Measurements from ENCODE around the gene SULT1C4.

The SULT1C4 gene

GRCh38 chr2:108363908-108364225 is 13.9 kb upstream of the SULT1C4 start:
- Histone ChIP-seq H3K4me3 (replicated peaks; ENCODE audit: insufficient read depth, low read length) (no peak overlapping the region), H3K27ac (replicated peaks) (peak overlapping the region; percentile 35; the same call in 1 of the 2 replicates), H3K27me3 (ENCODE audit: insufficient read depth, poor library complexity, severe bottlenecking) (no peaks in the 10 kb centered on the region)
- no peak for DNase-seq (ENCODE audit: low read depth in 1 of 2, low spot score in 1 of 2)
- TF ChIP-seq CTCF (IDR thresholded peaks at IDR 0.05; ENCODE audit: insufficient read depth, low read length) (no peak), SPI1 (IDR thresholded peaks at IDR 0.05; ENCODE audit: borderline replicate concordance, low read depth) (no peak), GABPA (IDR thresholded peaks at IDR 0.05; ENCODE audit: low read depth) (no peak), POLR2AphosphoS5 (IDR thresholded peaks at IDR 0.05; ENCODE audit: low read depth) (no peak)
- TF ChIP-seq, protein P1, sequence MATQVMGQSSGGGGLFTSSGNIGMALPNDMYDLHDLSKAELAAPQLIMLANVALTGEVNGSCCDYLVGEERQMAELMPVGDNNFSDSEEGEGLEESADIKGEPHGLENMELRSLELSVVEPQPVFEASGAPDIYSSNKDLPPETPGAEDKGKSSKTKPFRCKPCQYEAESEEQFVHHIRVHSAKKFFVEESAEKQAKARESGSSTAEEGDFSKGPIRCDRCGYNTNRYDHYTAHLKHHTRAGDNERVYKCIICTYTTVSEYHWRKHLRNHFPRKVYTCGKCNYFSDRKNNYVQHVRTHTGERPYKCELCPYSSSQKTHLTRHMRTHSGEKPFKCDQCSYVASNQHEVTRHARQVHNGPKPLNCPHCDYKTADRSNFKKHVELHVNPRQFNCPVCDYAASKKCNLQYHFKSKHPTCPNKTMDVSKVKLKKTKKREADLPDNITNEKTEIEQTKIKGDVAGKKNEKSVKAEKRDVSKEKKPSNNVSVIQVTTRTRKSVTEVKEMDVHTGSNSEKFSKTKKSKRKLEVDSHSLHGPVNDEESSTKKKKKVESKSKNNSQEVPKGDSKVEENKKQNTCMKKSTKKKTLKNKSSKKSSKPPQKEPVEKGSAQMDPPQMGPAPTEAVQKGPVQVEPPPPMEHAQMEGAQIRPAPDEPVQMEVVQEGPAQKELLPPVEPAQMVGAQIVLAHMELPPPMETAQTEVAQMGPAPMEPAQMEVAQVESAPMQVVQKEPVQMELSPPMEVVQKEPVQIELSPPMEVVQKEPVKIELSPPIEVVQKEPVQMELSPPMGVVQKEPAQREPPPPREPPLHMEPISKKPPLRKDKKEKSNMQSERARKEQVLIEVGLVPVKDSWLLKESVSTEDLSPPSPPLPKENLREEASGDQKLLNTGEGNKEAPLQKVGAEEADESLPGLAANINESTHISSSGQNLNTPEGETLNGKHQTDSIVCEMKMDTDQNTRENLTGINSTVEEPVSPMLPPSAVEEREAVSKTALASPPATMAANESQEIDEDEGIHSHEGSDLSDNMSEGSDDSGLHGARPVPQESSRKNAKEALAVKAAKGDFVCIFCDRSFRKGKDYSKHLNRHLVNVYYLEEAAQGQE (IDR thresholded peaks at IDR 0.05; ENCODE audit: insufficient replicate concordance, low read depth), result no peak

DNA sequence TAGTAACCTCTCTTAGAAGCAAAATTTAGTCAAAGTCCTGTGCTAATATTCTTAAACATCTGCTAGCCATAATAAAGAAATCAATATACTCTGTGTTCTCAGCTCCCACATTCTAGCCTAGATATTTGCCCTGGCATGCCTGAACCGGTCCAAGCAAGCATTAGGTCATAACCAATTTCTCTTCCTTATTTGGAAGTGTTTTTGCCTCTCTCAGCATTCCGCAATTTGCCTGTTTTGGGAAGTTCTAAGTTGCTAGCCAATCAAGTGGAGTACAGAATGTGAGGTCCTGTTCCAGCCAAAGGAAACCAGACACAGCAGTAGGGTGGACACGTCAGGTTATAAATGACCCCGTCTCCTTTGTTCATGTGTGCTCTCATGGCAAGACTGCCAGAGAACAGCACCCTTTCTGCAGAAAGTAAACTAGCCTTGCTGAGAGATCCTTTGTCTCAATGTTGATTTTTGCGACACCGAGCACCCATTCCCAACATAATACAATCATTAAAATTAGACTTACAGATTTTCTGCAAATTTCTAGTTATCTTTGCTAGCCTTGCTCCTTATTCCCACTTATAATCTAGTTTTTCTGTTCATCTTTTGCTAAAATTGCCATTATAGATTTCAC is 13.0 kb upstream of the SULT1C4 start:
- Histone ChIP-seq H3K4me3 (replicated peaks; ENCODE audit: insufficient read depth, low read length) (no peak overlapping the region), H3K27ac (replicated peaks) (no peak overlapping the region), H3K27me3 (ENCODE audit: insufficient read depth, poor library complexity, severe bottlenecking) (no peaks in the 10 kb centered on the region)
- no peak for DNase-seq (ENCODE audit: low read depth in 1 of 2, low spot score in 1 of 2)
- TF ChIP-seq CTCF (IDR thresholded peaks at IDR 0.05; ENCODE audit: insufficient read depth, low read length) (no peak), GABPA (IDR thresholded peaks at IDR 0.05; ENCODE audit: low read depth) (no peak), SPI1 (IDR thresholded peaks at IDR 0.05; ENCODE audit: borderline replicate concordance, low read depth) (no peak), POLR2AphosphoS5 (IDR thresholded peaks at IDR 0.05; ENCODE audit: low read depth) (no peak)
- TF ChIP-seq, protein P1 (IDR thresholded peaks at IDR 0.05; ENCODE audit: insufficient replicate concordance, low read depth), result no peak

GRCh38 chr2:108365656-108366055 is 12.1 kb upstream of the SULT1C4 start:
- TF ChIP-seq CTCF (IDR thresholded peaks at IDR 0.05; ENCODE audit: insufficient read depth, low read length) (no peak), GABPA (IDR thresholded peaks at IDR 0.05; ENCODE audit: low read depth) (no peak), SPI1 (IDR thresholded peaks at IDR 0.05; ENCODE audit: borderline replicate concordance, low read depth) (no peak), POLR2AphosphoS5 (IDR thresholded peaks at IDR 0.05; ENCODE audit: low read depth) (no peak)
- TF ChIP-seq, protein P1 (IDR thresholded peaks at IDR 0.05; ENCODE audit: insufficient replicate concordance, low read depth), result no peak
- H3K27me3 ChIP-seq (ENCODE audit: insufficient read depth, poor library complexity, severe bottlenecking), result no peaks in the 10 kb centered on the region
- H3K4me3 ChIP-seq (replicated peaks; ENCODE audit: insufficient read depth, low read length), result no peak overlapping the region
- no peak overlapping the region for H3K27ac ChIP-seq (replicated peaks)
- no peak for DNase-seq (ENCODE audit: low read depth in 1 of 2, low spot score in 1 of 2)

Measured in HL-60 (cell line).